CD14-positive monocyte (primary cell): ENCODE data around the gene TTLL7. TPM values are rescaled to one million over a fixed set of nuclear protein-coding genes. Genes with fewer than 3 reads are reported as not detected.

Source experiments
- DNase-seq, 3 donors: peaks; one replicate each; pipeline ENCODE4 v3.0.0-alpha.2; 2011 to 2022
- H2AFZ ChIP-seq: 2 replicates; pipeline ENCODE4 v1.6.0; 2012; ENCODE audit warnings: mild to moderate bottlenecking, low read depth, low read length, inconsistent platforms; ENCODE audit not compliant: insufficient read depth, poor library complexity, severe bottlenecking
- H3K27ac ChIP-seq, 2 donors: 1 replicate in 1 of 2; 2 replicates in 1 of 2; pipeline ENCODE4 v1.5.1; 2012 to 2013; ENCODE audit warnings: low read length in 2 of 2, control low read depth in 1 of 2, inconsistent platforms in 1 of 2, low read depth in 1 of 2, mild to moderate bottlenecking in 1 of 2
- H3K27me3 ChIP-seq, 2 donors: one replicate each; pipeline versions ENCODE4 v1.6.0 to v1.6.1; 2011 to 2013; ENCODE audit warnings: low read length in 2 of 2; ENCODE audit not compliant: control insufficient read depth in 2 of 2, insufficient read depth in 2 of 2
- H3K36me3 ChIP-seq, 2 donors: replicated peaks in 1 of 2; 1 replicate in 1 of 2; 2 replicates in 1 of 2; pipeline versions ENCODE4 v1.5.1 to v1.6.1; 2012 to 2013; ENCODE audit warnings: low read length in 2 of 2, control low read depth in 1 of 2, inconsistent platforms in 1 of 2, mild to moderate bottlenecking in 1 of 2; ENCODE audit not compliant: insufficient read depth in 2 of 2, control insufficient read depth in 1 of 2
- H3K4me1 ChIP-seq, 2 donors: 1 replicate in 1 of 2; 2 replicates in 1 of 2; pipeline versions ENCODE4 v1.5.1 to v1.6.1; 2012 to 2013; ENCODE audit warnings: low read length in 2 of 2, control low read depth in 1 of 2, inconsistent platforms in 1 of 2, mild to moderate bottlenecking in 1 of 2, moderate library complexity in 1 of 2; ENCODE audit not compliant: insufficient read depth in 2 of 2, control insufficient read depth in 1 of 2
- H3K4me2 ChIP-seq: replicated peaks from 2 replicates; pipeline ENCODE3; 2012; ENCODE audit warnings: low read length, moderate library complexity, mild to moderate bottlenecking; ENCODE audit not compliant: poor library complexity, severe bottlenecking; ENCODE audit errors: extremely low read depth
- H3K4me3 ChIP-seq, 3 experiments: fragments of 200-600 bp in 1 of 3; sonication (generic) in 1 of 3; replicated peaks in 1 of 3; 1 replicate in 2 of 3; 2 replicates in 1 of 3; pipeline ENCODE4 v1.5.1; 2011 to 2013; ENCODE audit warnings: low read length in 3 of 3, mild to moderate bottlenecking in 3 of 3, control low read depth in 2 of 3, low read depth in 2 of 3, inconsistent platforms in 1 of 3, moderate library complexity in 1 of 3
- H3K79me2 ChIP-seq: 2 replicates; pipeline ENCODE4 v1.6.0; 2012; ENCODE audit warnings: mild to moderate bottlenecking, control low read depth, inconsistent platforms, low read length, moderate library complexity; ENCODE audit not compliant: insufficient read depth
- H3K9ac ChIP-seq: 2 replicates; pipeline ENCODE4 v1.6.0; 2017; ENCODE audit warnings: low read length, mild to moderate bottlenecking; ENCODE audit not compliant: insufficient read depth, poor library complexity, severe bottlenecking
- H3K9me3 ChIP-seq, 2 donors: replicated peaks in 1 of 2; 1 replicate in 1 of 2; 2 replicates in 1 of 2; pipeline versions ENCODE4 v1.5.1 to v1.6.1; 2012 to 2013; ENCODE audit warnings: low read length in 2 of 2, control low read depth in 1 of 2; ENCODE audit not compliant: control insufficient read depth in 1 of 2, insufficient read depth in 1 of 2
- H4K20me1 ChIP-seq: 2 replicates; pipeline ENCODE4 v1.6.0; 2012; ENCODE audit warnings: mild to moderate bottlenecking, low read length, control low read depth, moderate library complexity; ENCODE audit not compliant: insufficient read depth
- H3K27ac Mint-ChIP-seq, 7 donors: one replicate each; pipeline ENCODE4 v1.8.0; 2020; ENCODE audit warnings: mild to moderate bottlenecking in 7 of 7, mixed read lengths in 7 of 7, moderate library complexity in 6 of 7, inconsistent platforms in 2 of 7
- H3K27me3 Mint-ChIP-seq, 3 donors: one replicate each; pipeline ENCODE4 v1.8.0; 2021 to 2022; ENCODE audit warnings: low read depth in 3 of 3, mild to moderate bottlenecking in 3 of 3, mixed read lengths in 3 of 3, moderate library complexity in 3 of 3, inconsistent platforms in 1 of 3
- H3K36me3 Mint-ChIP-seq, 2 donors: one replicate each; pipeline ENCODE4 v1.8.0; 2020; ENCODE audit warnings: mixed read lengths in 2 of 2, inconsistent platforms in 1 of 2, mild to moderate bottlenecking in 1 of 2
- H3K4me1 Mint-ChIP-seq: one replicate; pipeline ENCODE4 v1.8.0; 2020; ENCODE audit warnings: mild to moderate bottlenecking, mixed read lengths
- H3K4me3 Mint-ChIP-seq, 2 donors: one replicate each; pipeline ENCODE4 v1.8.0; 2020; ENCODE audit warnings: mild to moderate bottlenecking in 2 of 2, mixed read lengths in 2 of 2, moderate library complexity in 1 of 2
- H3K9me3 Mint-ChIP-seq, 7 donors: one replicate each; pipeline ENCODE4 v1.8.0; 2020 to 2022; ENCODE audit warnings: mixed read lengths in 7 of 7, mild to moderate bottlenecking in 6 of 7, moderate library complexity in 6 of 7, inconsistent platforms in 2 of 7
- CTCF ChIP-seq: fragments of 200-600 bp; IDR thresholded peaks from one replicate; pipeline ENCODE4 v1.8.0; 2022; ENCODE audit warnings: antibody characterized with exemption, mild to moderate bottlenecking
- WGBS: methylation state at CpG from one replicate; pipeline ENCODE4 v1.1.5; 2013; ENCODE audit warnings: missing lambda C conversion rate; ENCODE audit not compliant: insufficient coverage; 5-methylcytosine and 5-hydroxymethylcytosine counted together
- intact Hi-C, 2 donors: fragments of 100-400 bp; cut with micrococcal nuclease; formaldehyde crosslinking; loops; one replicate each; pipeline versions ENCODE4 v1.15.0 to v1.15.1; 2023
- polyA plus RNA-seq, 3 donors: library from polyadenylated mRNA; depleted of rRNA in 1 of 3; unstranded in 2 of 3; stranded (reverse) in 1 of 3; fragments of 300-500 nt in 2 of 3; fragments of >200 nt in 1 of 3; fragmentation: Illumina TruSeq in 2 of 3; gene quantifications; 1 replicate in 2 of 3; 2 replicates in 1 of 3; pipeline ENCODE4 v1.2.3, GENCODE V29; 2012 to 2021

The TTLL7 gene
- polyA plus RNA-seq, 3 donors = 0.12 to 0.69 TPM; not detected in 1

- H3K27me3 ChIP-seq = no peaks in the 10 kb centered on the region
- H4K20me1 ChIP-seq = no peaks in the 10 kb centered on the region
- intact Hi-C loops = no loop called here
- no peaks in the 10 kb centered on the region for H3K36me3 ChIP-seq
- DNase-seq = no peak
- H3K27ac ChIP-seq = no peak overlapping the region
- H3K4me3 ChIP-seq = no peak overlapping the region
- H3K9me3 Mint-ChIP-seq = peaks cover 0 to 5% (median 0%) of the 10 kb centered on the region in 7 donors
- H3K9me3 ChIP-seq = no peaks in the 10 kb centered on the region
- no peak overlapping the region for H3K9ac ChIP-seq
- WGBS = no CpG with 5 or more reads among the region's 2 CpGs
- no peak overlapping the region for H3K27ac Mint-ChIP-seq
- H3K4me1 ChIP-seq = no peaks in the 10 kb centered on the region
- H3K4me3 Mint-ChIP-seq = no peak overlapping the region
- no peaks in the 10 kb centered on the region for H3K79me2 ChIP-seq
- no peak overlapping the region for H3K4me2 ChIP-seq
- H2AFZ ChIP-seq = no peak overlapping the region
- H3K4me1 Mint-ChIP-seq = peaks cover 3% of the 10 kb centered on the region
- H3K36me3 Mint-ChIP-seq = no peaks in the 10 kb centered on the region
- TF ChIP-seq CTCF = no peak
- peaks cover 0 to 4% (median 3%) of the 10 kb centered on the region in 3 donors for H3K27me3 Mint-ChIP-seq
Measured at GRCh38 chr1:83912876-83913275, 86.1 kb downstream of the TTLL7 start.

DNA sequence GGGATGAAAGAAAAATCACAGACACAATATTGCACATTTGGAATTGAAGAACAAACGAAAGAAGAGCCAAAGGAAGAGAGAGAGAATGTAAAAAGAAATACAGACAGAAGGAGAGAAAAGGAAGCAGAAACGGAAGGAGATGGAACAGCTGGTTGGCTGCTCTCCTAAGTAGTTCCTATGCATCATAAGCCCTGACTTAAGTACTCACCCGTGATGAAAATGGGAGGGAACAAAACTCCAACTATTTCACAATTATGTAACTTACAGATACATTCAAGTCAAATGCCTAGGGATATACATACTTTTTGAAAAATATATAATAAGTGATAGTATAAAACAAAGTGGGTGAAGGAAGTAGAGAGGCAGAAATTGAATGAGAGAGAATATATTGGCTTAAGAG, 88.5 kb downstream of the TTLL7 start:
- Histone ChIP-seq H3K36me3 (no peaks in the 10 kb centered on the region), H3K9me3 (no peaks in the 10 kb centered on the region), H3K4me3 (no peak overlapping the region), H4K20me1 (no peaks in the 10 kb centered on the region), H3K4me1 (no peaks in the 10 kb centered on the region), H3K27ac (no peak overlapping the region), H3K4me2 (no peak overlapping the region), H3K27me3 (no peaks in the 10 kb centered on the region), H3K9ac (no peak overlapping the region), H2AFZ (no peak overlapping the region), H3K79me2 (no peaks in the 10 kb centered on the region)
- Mint-ChIP-seq H3K4me3 (no peak overlapping the region), H3K4me1 (peaks cover 3% of the 10 kb centered on the region), H3K27ac (no peak overlapping the region), H3K27me3 (peaks cover 0 to 4% (median 3%) of the 10 kb centered on the region in 3 donors), H3K36me3 (no peaks in the 10 kb centered on the region), H3K9me3 (peaks cover 0 to 5% (median 0%) of the 10 kb centered on the region in 7 donors)
- intact Hi-C loops = no loop called here
- DNase-seq = no peak
- WGBS = no CpG with 5 or more reads among the region's 3 CpGs
- TF ChIP-seq CTCF = no peak
